Keratinocyte (primary cell): ENCODE results near the gene KRTAP9-4. TPM values are rescaled to one million over a fixed set of nuclear protein-coding genes. Genes with fewer than 3 reads are reported as not detected.

Source experiments
- DNase-seq: peaks from one replicate; pipeline ENCODE4 v3.0.0-alpha.2; 2011; ENCODE audit warnings: low read depth, missing footprints, low spot score
- FAIRE-seq: peaks from 2 replicates; lab custom pipeline; 2011; peaks lifted over from hg19 to GRCh38; lab: Jason Lieb, UNC
- H2AFZ ChIP-seq: 2 replicates; pipeline ENCODE4 v1.6.0; 2012; ENCODE audit warnings: low read length, control low read depth, inconsistent platforms; ENCODE audit not compliant: control insufficient read depth
- H3K27ac ChIP-seq: 2 replicates; pipeline ENCODE4 v1.5.1; 2011; ENCODE audit warnings: low read length; ENCODE audit not compliant: control insufficient read depth, insufficient read depth
- H3K27me3 ChIP-seq: 3 replicates; pipeline ENCODE4 v1.6.0; 2011; ENCODE audit warnings: low read length; ENCODE audit not compliant: control insufficient read depth, insufficient read depth; ENCODE audit errors: extremely low read depth
- H3K36me3 ChIP-seq, 2 experiments: 2 replicates in 1 of 2; 3 replicates in 1 of 2; pipeline ENCODE4 v1.5.1; 2011; ENCODE audit warnings: low read length in 2 of 2, mild to moderate bottlenecking in 1 of 2; ENCODE audit not compliant: control insufficient read depth in 2 of 2, insufficient read depth in 2 of 2; ENCODE audit errors: extremely low read depth in 1 of 2
- H3K4me1 ChIP-seq: 3 replicates; pipeline ENCODE4 v1.5.1; 2011; ENCODE audit warnings: low read length; ENCODE audit not compliant: control insufficient read depth, insufficient read depth; ENCODE audit errors: extremely low read depth
- H3K4me2 ChIP-seq: 3 replicates; pipeline ENCODE4 v1.6.0; 2011; ENCODE audit warnings: low read depth, low read length; ENCODE audit not compliant: control insufficient read depth, insufficient read depth; ENCODE audit errors: extremely low read depth
- H3K4me3 ChIP-seq, 3 experiments: fragments of 200-600 bp in 1 of 3; sonication (generic) in 1 of 3; 2 replicates in 2 of 3; 3 replicates in 1 of 3; pipeline ENCODE4 v1.5.1; 2011 to 2016; ENCODE audit warnings: low read length in 3 of 3, mild to moderate bottlenecking in 3 of 3, control low read depth in 2 of 3, inconsistent platforms in 1 of 3, low read depth in 1 of 3, mixed read lengths in 1 of 3, mixed run types in 1 of 3, moderate library complexity in 1 of 3; ENCODE audit not compliant: control insufficient read depth in 2 of 3, insufficient read depth in 2 of 3; ENCODE audit errors: extremely low read depth in 1 of 3
- H3K79me2 ChIP-seq: 2 replicates; pipeline ENCODE4 v1.6.0; 2012; ENCODE audit warnings: low read length; ENCODE audit not compliant: control insufficient read depth, insufficient read depth
- H3K9ac ChIP-seq: 3 replicates; pipeline ENCODE4 v1.6.0; 2011; ENCODE audit warnings: low read length; ENCODE audit not compliant: control insufficient read depth, insufficient read depth; ENCODE audit errors: extremely low read depth
- H3K9me1 ChIP-seq: 3 replicates; pipeline ENCODE4 v1.6.0; 2011; ENCODE audit warnings: low read length; ENCODE audit not compliant: control insufficient read depth, insufficient read depth; ENCODE audit errors: extremely low read depth
- H3K9me3 ChIP-seq: 2 replicates; pipeline ENCODE4 v1.5.1; 2012; ENCODE audit warnings: low read depth, low read length; ENCODE audit not compliant: control insufficient read depth
- H4K20me1 ChIP-seq: 3 replicates; pipeline ENCODE4 v1.6.0; 2011; ENCODE audit warnings: low read length; ENCODE audit not compliant: control insufficient read depth, insufficient read depth; ENCODE audit errors: extremely low read depth
- EZH2 ChIP-seq: IDR thresholded peaks from one replicate; pipeline ENCODE4 v1.6.1; 2012; ENCODE audit warnings: inconsistent platforms, mild to moderate bottlenecking, low read length, moderate library complexity
- dilution Hi-C: fragments of 300-500 bp; cut with MboI; formaldehyde crosslinking; loops from one replicate; pipeline ENCODE4 v1.7.0; 2020; ENCODE audit warnings: low sequenced_read_pairs; ENCODE audit not compliant: extremely low pct_ligation_motif_present
- polyA plus RNA-seq, 5 experiments: library from polyadenylated mRNA; depleted of rRNA in 3 of 5; stranded (reverse) in 3 of 5; stranded (forward) in 1 of 5; unstranded in 1 of 5; fragments of >200 nt; gene quantifications; 1 replicate in 1 of 5; 2 replicates in 3 of 5; 3 replicates in 1 of 5; pipeline versions ENCODE4 v1.2.1 to v1.2.3, GENCODE V29; 2011 to 2012; ENCODE audit warnings: missing spikeins in 2 of 5, low read depth in 1 of 5, low replicate concordance in 1 of 5
- TF ChIP-seq, protein P1 (sequence below), 3 experiments: IDR thresholded peaks in 1 of 3; conservative IDR thresholded peaks in 1 of 3; optimal IDR thresholded peaks in 1 of 3; 2 replicates in 2 of 3; 3 replicates in 1 of 3; pipeline versions ENCODE3 to v1.5.1; 2011; ENCODE audit warnings: low read length in 3 of 3, mild to moderate bottlenecking in 3 of 3, moderate library complexity in 2 of 3, control low read depth in 1 of 3, inconsistent platforms in 1 of 3; ENCODE audit not compliant: insufficient read depth in 2 of 3; ENCODE audit errors: extremely low read depth in 1 of 3

The KRTAP9-4 gene
- polyA plus RNA-seq, 1 donor (not counting 4 experiments of a cell fraction or from before 2014, with no cell fraction given), result not detected

DNA sequence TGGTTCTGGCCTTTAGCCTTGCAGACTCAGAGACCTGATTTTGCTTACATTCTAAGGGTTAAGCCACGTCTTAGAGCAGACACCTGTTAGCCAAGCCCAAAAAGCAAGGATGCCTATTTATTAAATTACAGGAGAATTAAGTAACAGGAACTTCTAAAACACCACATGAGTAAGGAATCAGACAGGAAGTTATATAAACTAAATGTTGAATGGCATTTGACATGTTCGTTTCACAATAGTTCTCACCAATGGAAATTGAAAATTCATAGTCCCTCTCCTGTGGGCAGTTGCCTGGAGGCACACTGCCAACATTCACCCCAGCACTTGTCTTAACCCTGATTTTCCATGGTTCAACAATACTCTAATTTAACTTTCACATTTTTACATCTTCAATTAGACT, 35.1 kb downstream of the KRTAP9-4 start:
- Histone ChIP-seq H4K20me1 (no peaks in the 10 kb centered on the region), H2AFZ (no peak overlapping the region), H3K4me1 (no peaks in the 10 kb centered on the region), H3K9ac (no peak overlapping the region), H3K9me1 (no peaks in the 10 kb centered on the region), H3K4me3 (no peak overlapping the region), H3K36me3 (no peaks in the 10 kb centered on the region), H3K27me3 (no peaks in the 10 kb centered on the region), H3K79me2 (no peaks in the 10 kb centered on the region), H3K27ac (no peak overlapping the region), H3K9me3 (no peaks in the 10 kb centered on the region), H3K4me2 (no peak overlapping the region)
- TF ChIP-seq, protein P1, sequence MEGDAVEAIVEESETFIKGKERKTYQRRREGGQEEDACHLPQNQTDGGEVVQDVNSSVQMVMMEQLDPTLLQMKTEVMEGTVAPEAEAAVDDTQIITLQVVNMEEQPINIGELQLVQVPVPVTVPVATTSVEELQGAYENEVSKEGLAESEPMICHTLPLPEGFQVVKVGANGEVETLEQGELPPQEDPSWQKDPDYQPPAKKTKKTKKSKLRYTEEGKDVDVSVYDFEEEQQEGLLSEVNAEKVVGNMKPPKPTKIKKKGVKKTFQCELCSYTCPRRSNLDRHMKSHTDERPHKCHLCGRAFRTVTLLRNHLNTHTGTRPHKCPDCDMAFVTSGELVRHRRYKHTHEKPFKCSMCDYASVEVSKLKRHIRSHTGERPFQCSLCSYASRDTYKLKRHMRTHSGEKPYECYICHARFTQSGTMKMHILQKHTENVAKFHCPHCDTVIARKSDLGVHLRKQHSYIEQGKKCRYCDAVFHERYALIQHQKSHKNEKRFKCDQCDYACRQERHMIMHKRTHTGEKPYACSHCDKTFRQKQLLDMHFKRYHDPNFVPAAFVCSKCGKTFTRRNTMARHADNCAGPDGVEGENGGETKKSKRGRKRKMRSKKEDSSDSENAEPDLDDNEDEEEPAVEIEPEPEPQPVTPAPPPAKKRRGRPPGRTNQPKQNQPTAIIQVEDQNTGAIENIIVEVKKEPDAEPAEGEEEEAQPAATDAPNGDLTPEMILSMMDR (optimal IDR thresholded peaks at IDR 0.05 in 1 of 3, IDR thresholded peaks at IDR 0.05 in 1 of 3, conservative IDR thresholded peaks at IDR 0.05 in 1 of 3; ENCODE audit: extremely low read depth in 1 of 3, insufficient read depth in 2 of 3, low read length in 3 of 3), result no peak
- no peak for TF ChIP-seq EZH2
- DNase-seq, result no peak
- FAIRE-seq, result no peak
- dilution Hi-C loops, result no loop called here

DNA sequence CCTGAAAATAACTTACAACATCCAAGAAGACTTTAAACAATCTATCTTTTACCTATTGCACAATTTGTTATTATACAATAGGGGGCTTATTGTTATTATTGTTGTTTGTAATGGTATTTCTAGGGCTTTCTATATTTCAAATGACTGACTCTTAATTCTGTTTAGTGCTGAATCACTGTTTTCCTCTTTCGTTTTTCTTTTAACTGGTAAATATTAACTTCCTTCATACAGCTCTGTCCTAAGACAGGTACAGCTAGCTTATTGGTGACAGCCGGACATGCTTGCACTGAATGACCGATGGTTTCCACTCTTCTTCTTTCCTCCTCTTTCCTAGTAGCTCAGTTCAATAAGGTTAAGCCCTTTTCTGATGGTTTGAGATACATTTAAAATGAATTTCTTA, 37.6 kb downstream of the KRTAP9-4 start:
- no peak overlapping the region for H3K27ac ChIP-seq
- no peak for FAIRE-seq
- no peaks in the 10 kb centered on the region for H3K79me2 ChIP-seq
- no peaks in the 10 kb centered on the region for H4K20me1 ChIP-seq
- H2AFZ ChIP-seq, result no peak overlapping the region
- no peaks in the 10 kb centered on the region for H3K27me3 ChIP-seq
- H3K4me1 ChIP-seq, result peaks cover 13% of the 10 kb centered on the region
- H3K36me3 ChIP-seq, result no peaks in the 10 kb centered on the region
- no peaks in the 10 kb centered on the region for H3K9me1 ChIP-seq
- no peak overlapping the region for H3K9ac ChIP-seq
- H3K4me2 ChIP-seq, result no peak overlapping the region
- dilution Hi-C loops, result no loop called here
- no peak overlapping the region for H3K4me3 ChIP-seq
- DNase-seq, result no peak
- H3K9me3 ChIP-seq, result no peaks in the 10 kb centered on the region
- TF ChIP-seq, protein P1 (optimal IDR thresholded peaks at IDR 0.05 in 1 of 3, IDR thresholded peaks at IDR 0.05 in 1 of 3, conservative IDR thresholded peaks at IDR 0.05 in 1 of 3; ENCODE audit: extremely low read depth in 1 of 3, insufficient read depth in 2 of 3, low read length in 3 of 3), result no peak
- no peak for TF ChIP-seq EZH2
